ENCODE results near the gene SRRM4. TPM values are rescaled to one million over a fixed set of nuclear protein-coding genes. Genes with fewer than 3 reads are reported as not detected.

SRRM4 gene
- total RNA-seq, 1 experiment from 2014 or later: not detected

DNA sequence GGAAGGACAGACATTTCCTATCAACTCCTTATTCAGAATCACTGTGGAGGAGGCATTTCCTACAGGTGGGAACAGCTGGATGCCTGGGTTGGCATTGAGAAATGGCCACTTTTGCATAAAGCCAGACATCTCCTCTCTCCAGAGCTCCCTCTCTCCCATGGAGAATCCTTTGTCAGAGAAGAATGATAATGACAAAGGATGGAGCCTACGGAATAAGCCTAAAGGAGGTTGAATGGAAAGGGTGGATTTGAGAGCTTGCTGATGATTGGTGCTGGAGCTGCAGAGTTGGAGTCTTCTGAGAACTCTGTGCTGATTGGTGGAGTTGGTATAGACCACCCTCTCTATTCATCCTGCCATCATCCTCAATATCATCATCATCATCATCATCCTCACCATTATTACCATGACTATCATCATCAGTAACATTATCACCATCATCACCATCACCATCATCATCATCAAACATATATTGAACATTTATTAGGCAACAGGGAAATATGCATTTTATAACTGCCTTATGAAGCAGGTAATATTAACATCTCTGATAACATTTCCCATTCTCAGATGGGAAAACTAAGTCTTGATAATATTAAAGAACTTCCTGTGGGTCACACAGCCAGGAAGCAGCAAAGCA lies 108.2 kb downstream of the SRRM4 start:
- no peaks in the 10 kb centered on the region for H3K79me2 ChIP-seq (ENCODE audit: low read depth)
- DNase-seq: no peak
- H3K36me3 ChIP-seq (ENCODE audit: low read depth): no peaks in the 10 kb centered on the region
- H3K27ac ChIP-seq: no peak overlapping the region
- H3K9me2 ChIP-seq (ENCODE audit: insufficient read depth): no peaks in the 10 kb centered on the region
- H3K4me3 ChIP-seq: no peak overlapping the region
- no peaks in the 10 kb centered on the region for H4K20me1 ChIP-seq (ENCODE audit: insufficient read depth)
- no peaks in the 10 kb centered on the region for H3K4me1 ChIP-seq (replicated peaks; ENCODE audit: insufficient read depth)
- no TSS peak for BruUV-seq (replicated peaks)
- no peaks in the 10 kb centered on the region for H3F3A ChIP-seq (ENCODE audit: insufficient read depth, low read depth)
- intact Hi-C loops (cut with micrococcal nuclease; ENCODE audit: unreplicated experiment): no loop called here
- POLR2A ChIA-PET (ENCODE audit: unreplicated experiment): interaction anchor here (0.6 kb wide), 1 partner anchor 351 kb away, joined by 4 read pairs; no protein-coding TSS in a partner anchor
- no peak overlapping the region for H3K4me2 ChIP-seq
- 0 out of 2 replicates have a peak, but pooled peaks cover 8% of the 10 kb centered on the region for H3K27me3 ChIP-seq (ENCODE audit: insufficient read depth, low read depth)
- TF ChIP-seq EZH2 (IDR thresholded peaks at IDR 0.05; ENCODE audit: low read depth) (no peak), CTCF (conservative IDR thresholded peaks at IDR 0.05) (no peak)
- CTCF ChIA-PET: no interaction called here
- no peak overlapping the region for H2AFZ ChIP-seq
- H3K9me3 ChIP-seq (ENCODE audit: insufficient read depth, low read depth): no peaks in the 10 kb centered on the region

GRCh38 chr12:119090276-119090675 lies 108.9 kb downstream of the SRRM4 start:
- Histone ChIP-seq H2AFZ (no peak overlapping the region), H3K9me3 (ENCODE audit: insufficient read depth, low read depth) (no peaks in the 10 kb centered on the region), H3K4me3 (no peak overlapping the region), H3K36me3 (ENCODE audit: low read depth) (no peaks in the 10 kb centered on the region), H4K20me1 (ENCODE audit: insufficient read depth) (no peaks in the 10 kb centered on the region), H3K79me2 (ENCODE audit: low read depth) (no peaks in the 10 kb centered on the region), H3F3A (ENCODE audit: insufficient read depth, low read depth) (no peaks in the 10 kb centered on the region), H3K27ac (no peak overlapping the region), H3K4me2 (no peak overlapping the region), H3K27me3 (ENCODE audit: insufficient read depth, low read depth) (peaks cover 11% of the 10 kb centered on the region), H3K4me1 (replicated peaks; ENCODE audit: insufficient read depth) (no peaks in the 10 kb centered on the region), H3K9me2 (ENCODE audit: insufficient read depth) (no peaks in the 10 kb centered on the region)
- BruUV-seq (replicated peaks): no TSS peak
- intact Hi-C loops (cut with micrococcal nuclease; ENCODE audit: unreplicated experiment): no loop called here
- ChIA-PET POLR2A (ENCODE audit: unreplicated experiment) (interaction anchor here (0.5 kb wide), 1 partner anchor 58 kb away, joined by 4 read pairs; no protein-coding TSS in a partner anchor), CTCF (no interaction called here)
- TF ChIP-seq EZH2 (IDR thresholded peaks at IDR 0.05; ENCODE audit: low read depth) (no peak), CTCF (conservative IDR thresholded peaks at IDR 0.05) (no peak)
- DNase-seq: no peak

DNA sequence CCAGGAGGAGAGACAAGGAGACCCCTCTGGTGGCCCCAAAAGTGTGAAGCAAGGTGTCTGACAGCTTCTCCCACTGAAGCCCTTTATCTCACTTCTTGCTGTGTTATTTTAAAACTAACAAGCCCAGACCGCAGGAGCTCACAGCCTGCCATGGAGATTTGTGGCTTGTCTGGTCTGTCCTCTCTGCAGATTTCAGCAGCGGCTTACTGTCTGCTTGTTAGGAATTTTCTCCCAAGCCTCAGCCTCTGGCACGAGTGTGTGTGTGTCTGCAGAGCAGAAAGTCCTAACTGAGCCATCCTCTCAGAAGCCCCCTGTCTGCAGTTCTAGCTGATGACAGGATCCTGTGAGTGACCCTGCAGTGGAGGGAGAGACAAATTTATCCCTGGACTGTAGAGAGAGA lies 109.5 kb downstream of the SRRM4 start:
- no peak overlapping the region for H3K27ac ChIP-seq
- H3K79me2 ChIP-seq (ENCODE audit: low read depth): no peaks in the 10 kb centered on the region
- BruUV-seq (replicated peaks): no TSS peak
- TF ChIP-seq EZH2 (IDR thresholded peaks at IDR 0.05; ENCODE audit: low read depth) (no peak), CTCF (conservative IDR thresholded peaks at IDR 0.05) (no peak)
- H3K9me3 ChIP-seq (ENCODE audit: insufficient read depth, low read depth): no peaks in the 10 kb centered on the region
- H4K20me1 ChIP-seq (ENCODE audit: insufficient read depth): no peaks in the 10 kb centered on the region
- H3K4me3 ChIP-seq: no peak overlapping the region
- H3F3A ChIP-seq (ENCODE audit: insufficient read depth, low read depth): no peaks in the 10 kb centered on the region
- no peak for DNase-seq
- H3K27me3 ChIP-seq (ENCODE audit: insufficient read depth, low read depth): peaks cover 16% of the 10 kb centered on the region
- intact Hi-C loops (cut with micrococcal nuclease; ENCODE audit: unreplicated experiment): no loop called here
- no peaks in the 10 kb centered on the region for H3K9me2 ChIP-seq (ENCODE audit: insufficient read depth)
- H3K4me2 ChIP-seq: no peak overlapping the region
- H3K4me1 ChIP-seq (replicated peaks; ENCODE audit: insufficient read depth): no peaks in the 10 kb centered on the region
- H3K36me3 ChIP-seq (ENCODE audit: low read depth): no peaks in the 10 kb centered on the region
- CTCF ChIA-PET: no interaction called here
- H2AFZ ChIP-seq: no peak overlapping the region
- POLR2A ChIA-PET (ENCODE audit: unreplicated experiment): interaction anchor here (0.5 kb wide), 1 partner anchor 58 kb away, joined by 4 read pairs; no protein-coding TSS in a partner anchor

Data from PC-9 (cell line).